ENCODE measurements around the gene TRIM2.

DNA sequence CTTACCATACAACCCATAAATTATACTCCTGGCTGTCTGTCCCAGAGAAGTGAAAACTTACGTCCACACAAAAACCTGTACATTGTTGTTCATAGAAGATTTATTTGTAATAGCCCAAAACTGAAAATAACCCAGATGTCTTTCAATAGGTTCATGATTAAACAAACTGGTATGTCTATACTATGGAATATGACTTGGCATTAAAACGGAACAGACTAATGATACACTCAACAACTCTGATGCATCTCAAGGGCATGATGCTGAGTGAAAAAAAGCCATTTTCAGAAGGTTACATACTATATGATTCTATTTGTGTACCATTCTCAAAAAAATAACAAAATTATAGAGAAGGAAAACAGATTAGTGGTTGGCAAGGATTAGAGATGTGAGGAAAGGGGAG, 128.7 kb downstream of the TRIM2 start:
- TF ChIP-seq POLR2A (IDR thresholded peaks at IDR 0.05; ENCODE audit: low read length), result no peak
- no peak for TF ChIP-seq GATA1 (IDR thresholded peaks at IDR 0.05; ENCODE audit: low read depth, low read length)
